B cell (primary cell): Measurements from ENCODE around the gene CBX2. TPM values are rescaled to one million over a fixed set of nuclear protein-coding genes. Genes with fewer than 3 reads are reported as not detected.

Source experiments
- ATAC-seq: fragments of 200-7000 bp; cut with Tn5 transposase; one replicate; pipeline ENCODE4 v1.10.0; 2021; ENCODE audit warnings: low read depth, mild to moderate bottlenecking, moderate number of reproducible peaks, moderate library complexity
- CTCF ChIA-PET: fragments of 350-600 bp; sonication (Branson Sonifier 250); formaldehyde crosslinking; loops from one replicate; lab custom pipeline; 2021; ENCODE audit warnings: antibody characterized with exemption, inconsistent platforms; lab: Charles Lee
- POLR2A ChIA-PET: fragments of 350-600 bp; sonication (Branson Sonifier 250); formaldehyde crosslinking; loops from one replicate; lab custom pipeline; 2021; ENCODE audit warnings: antibody characterized with exemption; lab: Charles Lee
- DNase-seq: peaks from one replicate; pipeline ENCODE4 v3.0.0; 2013
- H2AFZ ChIP-seq: 2 replicates; pipeline ENCODE4 v1.6.1; 2012; ENCODE audit warnings: mild to moderate bottlenecking, low read depth, low read length; ENCODE audit not compliant: insufficient read depth, poor library complexity, severe bottlenecking
- H3K27ac ChIP-seq, 2 donors: 1 replicate in 1 of 2; 2 replicates in 1 of 2; pipeline ENCODE4 v1.5.1; 2012 to 2013; ENCODE audit warnings: low read length in 2 of 2, mild to moderate bottlenecking in 2 of 2, moderate library complexity in 1 of 2
- H3K27me3 ChIP-seq, 4 experiments: fragments of 200-600 bp in 1 of 4; sonication (generic) in 1 of 4; replicated peaks in 1 of 4; 1 replicate in 2 of 4; 2 replicates in 2 of 4; pipeline versions ENCODE4 v1.6.1 to v1.7.0; 2013 to 2016; ENCODE audit warnings: low read length in 3 of 4, mild to moderate bottlenecking in 2 of 4, mixed read lengths in 1 of 4, moderate library complexity in 1 of 4; ENCODE audit not compliant: insufficient read depth in 4 of 4, control insufficient read depth in 3 of 4; ENCODE audit errors: control extremely low read depth in 1 of 4
- H3K36me3 ChIP-seq, 2 experiments: replicated peaks in 1 of 2; 1 replicate in 1 of 2; 2 replicates in 1 of 2; pipeline versions ENCODE4 v1.6.1 to v1.7.1; 2013; ENCODE audit warnings: low read length in 1 of 2; ENCODE audit not compliant: insufficient read depth in 2 of 2, control insufficient read depth in 1 of 2; ENCODE audit errors: control extremely low read depth in 1 of 2, extremely low read depth in 1 of 2
- H3K4me1 ChIP-seq, 2 donors: fragments of 200-600 bp in 1 of 2; sonication (generic) in 1 of 2; 1 replicate in 1 of 2; 2 replicates in 1 of 2; pipeline versions ENCODE4 v1.5.1 to v1.6.1; 2013 to 2017; ENCODE audit warnings: low read length in 2 of 2; ENCODE audit not compliant: control insufficient read depth in 2 of 2, insufficient read depth in 2 of 2
- H3K4me2 ChIP-seq: replicated peaks from 2 replicates; pipeline ENCODE3; 2012; ENCODE audit warnings: mild to moderate bottlenecking, low read depth, low read length; ENCODE audit not compliant: poor library complexity, severe bottlenecking
- H3K4me3 ChIP-seq, 5 experiments: fragments of 200-600 bp in 1 of 5; sonication (generic) in 1 of 5; 1 replicate in 3 of 5; 2 replicates in 2 of 5; pipeline versions ENCODE4 v1.5.1 to v1.7.0; 2011 to 2016; ENCODE audit warnings: low read length in 4 of 5, mild to moderate bottlenecking in 4 of 5, low read depth in 2 of 5, control low read depth in 1 of 5, moderate library complexity in 1 of 5; ENCODE audit not compliant: insufficient read depth in 1 of 5; ENCODE audit errors: control extremely low read depth in 1 of 5, extremely low read depth in 1 of 5
- H3K79me2 ChIP-seq: fragments of 200-600 bp; sonication (generic); one replicate; pipeline ENCODE4 v1.6.0; 2016; ENCODE audit warnings: low read length; ENCODE audit not compliant: control insufficient read depth, insufficient read depth
- H3K9ac ChIP-seq: fragments of 200-600 bp; sonication (generic); 2 replicates; pipeline ENCODE4 v1.6.1; 2017; ENCODE audit warnings: mild to moderate bottlenecking, low read length, moderate library complexity
- H3K9me3 ChIP-seq, 3 donors: one replicate each; pipeline versions ENCODE4 v1.6.1 to v1.7.1; 2013; ENCODE audit warnings: low read length in 2 of 3; ENCODE audit not compliant: control insufficient read depth in 2 of 3, insufficient read depth in 1 of 3; ENCODE audit errors: control extremely low read depth in 1 of 3
- H4K20me1 ChIP-seq: 2 replicates; pipeline ENCODE4 v1.6.0; 2012; ENCODE audit warnings: mild to moderate bottlenecking, low read length; ENCODE audit not compliant: insufficient read depth, control insufficient read depth, poor library complexity, severe bottlenecking
- H3K27ac Mint-ChIP-seq: one replicate; pipeline ENCODE4 v1.8.0; 2021; ENCODE audit warnings: mixed read lengths
- H3K27me3 Mint-ChIP-seq: one replicate; pipeline ENCODE4 v1.8.0; 2021; ENCODE audit warnings: mixed read lengths
- H3K4me1 Mint-ChIP-seq: one replicate; pipeline ENCODE4 v1.8.0; 2021; ENCODE audit warnings: mixed read lengths
- H3K4me3 Mint-ChIP-seq: one replicate; pipeline ENCODE4 v1.8.0; 2021; ENCODE audit warnings: mixed read lengths
- H3K9me3 Mint-ChIP-seq: one replicate; pipeline ENCODE4 v1.8.0; 2022; ENCODE audit warnings: mixed read lengths; ENCODE audit not compliant: insufficient read depth
- EZH2 ChIP-seq: IDR thresholded peaks from 2 replicates; pipeline ENCODE4 v1.6.1; 2012; ENCODE audit warnings: borderline replicate concordance, low read depth, mild to moderate bottlenecking, moderate library complexity, low read length; ENCODE audit not compliant: insufficient read depth, poor library complexity, severe bottlenecking
- WGBS: methylation state at CpG from one replicate; pipeline ENCODE4 v1.1.5; 2013; ENCODE audit warnings: missing lambda C conversion rate; ENCODE audit not compliant: insufficient coverage; 5-methylcytosine and 5-hydroxymethylcytosine counted together
- intact Hi-C: fragments of 100-400 bp; cut with micrococcal nuclease; formaldehyde crosslinking; loops from one replicate; pipeline ENCODE4 v1.10.0; 2022
- polyA plus RNA-seq: library from polyadenylated mRNA; depleted of rRNA; stranded (reverse); fragments of >200 nt; gene quantifications from 2 replicates; pipeline ENCODE4 v1.2.3, GENCODE V29; 2012
- total RNA-seq, 2 donors: library from RNA; stranded (reverse); fragments of 120-200 nt in 1 of 2; gene quantifications; 1 replicate in 1 of 2; 2 replicates in 1 of 2; pipeline versions ENCODE4 v1.2.3 to v1.2.4, GENCODE V29; 2013 to 2022
- TF ChIP-seq, protein P1 (sequence below): fragments of 200-600 bp; IDR thresholded peaks from one replicate; pipeline ENCODE4 v1.8.0; 2022; ENCODE audit warnings: antibody characterized with exemption, mild to moderate bottlenecking

Gene CBX2
- total and polyA plus RNA-seq, 2 donors (not counting 1 experiment from before 2014, with no cell fraction given) = 0.10 to 0.47 TPM

DNA sequence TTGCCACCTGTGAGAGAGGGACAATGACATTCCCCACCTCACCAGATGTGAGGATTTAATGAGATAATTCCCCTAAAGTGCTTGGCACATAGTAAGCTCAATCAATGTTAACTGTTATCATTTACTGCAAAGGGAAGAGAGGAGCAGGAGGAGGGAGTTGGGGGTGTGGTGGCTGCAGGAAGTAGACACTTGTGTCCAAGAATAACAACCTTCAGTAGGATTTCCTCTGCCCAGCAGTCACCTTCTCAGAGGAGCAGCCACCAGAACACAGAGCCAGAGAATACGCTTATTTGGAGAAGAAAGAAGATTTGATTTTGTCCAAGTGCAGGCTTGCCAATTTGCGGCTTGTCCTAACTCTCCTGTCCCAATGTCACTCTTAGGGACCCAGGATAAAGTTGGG is 51.1 kb downstream of the CBX2 start:
- ATAC-seq (no peak), DNase-seq (no peak)
- H2AFZ ChIP-seq = no peak overlapping the region
- no peak overlapping the region for H3K4me2 ChIP-seq
- H3K9ac ChIP-seq = no peak overlapping the region
- no peak overlapping the region for H3K4me3 Mint-ChIP-seq
- ChIA-PET POLR2A (no interaction called here), CTCF (interaction anchor here (0.7 kb wide), 2 partner anchors 8 to 10 kb away, joined by 3 read pairs; no protein-coding TSS in a partner anchor)
- H3K4me3 ChIP-seq = no peak overlapping the region
- peaks cover 37% of the 10 kb centered on the region for H4K20me1 ChIP-seq
- WGBS = no CpG with 5 or more reads among the region's 2 CpGs
- H3K36me3 ChIP-seq = peaks cover 0 to 11% of the 10 kb centered on the region in 2 experiments
- peaks cover 0 to 3% (median 0%) of the 10 kb centered on the region in 3 donors for H3K9me3 ChIP-seq
- peaks cover 9 to 30% of the 10 kb centered on the region in 2 donors for H3K4me1 ChIP-seq
- peaks cover 23% of the 10 kb centered on the region for H3K4me1 Mint-ChIP-seq
- H3K27ac ChIP-seq = no peak overlapping the region
- intact Hi-C loops = no loop called here
- peaks cover 18% of the 10 kb centered on the region for H3K27me3 Mint-ChIP-seq
- no peak overlapping the region for H3K27ac Mint-ChIP-seq
- no peaks in the 10 kb centered on the region for H3K9me3 Mint-ChIP-seq
- H3K27me3 ChIP-seq = peaks cover 0 to 11% (median 0%) of the 10 kb centered on the region in 4 experiments
- peaks cover 3% of the 10 kb centered on the region for H3K79me2 ChIP-seq
- TF ChIP-seq EZH2 = no peak
- TF ChIP-seq, protein P1, sequence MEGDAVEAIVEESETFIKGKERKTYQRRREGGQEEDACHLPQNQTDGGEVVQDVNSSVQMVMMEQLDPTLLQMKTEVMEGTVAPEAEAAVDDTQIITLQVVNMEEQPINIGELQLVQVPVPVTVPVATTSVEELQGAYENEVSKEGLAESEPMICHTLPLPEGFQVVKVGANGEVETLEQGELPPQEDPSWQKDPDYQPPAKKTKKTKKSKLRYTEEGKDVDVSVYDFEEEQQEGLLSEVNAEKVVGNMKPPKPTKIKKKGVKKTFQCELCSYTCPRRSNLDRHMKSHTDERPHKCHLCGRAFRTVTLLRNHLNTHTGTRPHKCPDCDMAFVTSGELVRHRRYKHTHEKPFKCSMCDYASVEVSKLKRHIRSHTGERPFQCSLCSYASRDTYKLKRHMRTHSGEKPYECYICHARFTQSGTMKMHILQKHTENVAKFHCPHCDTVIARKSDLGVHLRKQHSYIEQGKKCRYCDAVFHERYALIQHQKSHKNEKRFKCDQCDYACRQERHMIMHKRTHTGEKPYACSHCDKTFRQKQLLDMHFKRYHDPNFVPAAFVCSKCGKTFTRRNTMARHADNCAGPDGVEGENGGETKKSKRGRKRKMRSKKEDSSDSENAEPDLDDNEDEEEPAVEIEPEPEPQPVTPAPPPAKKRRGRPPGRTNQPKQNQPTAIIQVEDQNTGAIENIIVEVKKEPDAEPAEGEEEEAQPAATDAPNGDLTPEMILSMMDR = no peak

DNA sequence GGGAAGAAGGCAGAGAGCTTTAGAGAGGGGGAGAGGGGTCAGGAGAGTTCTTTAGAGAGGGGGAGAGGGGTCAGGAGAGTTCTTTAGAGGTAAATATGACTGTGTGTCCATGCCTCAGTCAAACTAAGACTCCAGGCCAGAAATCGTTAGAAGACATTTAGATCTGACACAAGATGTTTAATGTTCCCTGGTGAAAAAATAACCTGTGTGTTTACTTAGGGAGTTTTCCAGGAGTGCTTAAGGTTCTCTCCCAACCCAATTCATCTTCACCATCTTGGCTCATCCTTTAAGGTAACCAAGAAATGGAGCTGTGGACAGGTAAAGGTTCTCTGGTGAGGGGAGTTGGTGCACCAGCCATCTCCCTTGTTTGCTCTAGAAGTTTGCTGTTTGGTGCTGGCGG is 51.5 kb downstream of the CBX2 start:
- peaks cover 6% of the 10 kb centered on the region for H3K79me2 ChIP-seq
- POLR2A ChIA-PET = no interaction called here
- WGBS = no CpG with 5 or more reads among the region's 2 CpGs

More for the DNA sequence above, 51.5 kb downstream of the CBX2 start:
- Histone ChIP-seq H3K9me3 (peaks cover 0 to 3% (median 0%) of the 10 kb centered on the region in 3 donors), H3K9ac (no peak overlapping the region), H3K4me1 (peaks cover 9 to 30% of the 10 kb centered on the region in 2 donors), H4K20me1 (peaks cover 41% of the 10 kb centered on the region), H3K4me2 (no peak overlapping the region), H3K36me3 (peaks cover 0 to 13% of the 10 kb centered on the region in 2 experiments), H3K4me3 (no peak overlapping the region), H3K27me3 (peaks cover 0 to 11% (median 0%) of the 10 kb centered on the region in 4 experiments), H3K27ac (no peak overlapping the region), H2AFZ (no peak overlapping the region)
- H3K27me3 Mint-ChIP-seq = peaks cover 16% of the 10 kb centered on the region
- H3K27ac Mint-ChIP-seq = no peak overlapping the region
- CTCF ChIA-PET = no interaction called here
- H3K4me3 Mint-ChIP-seq = no peak overlapping the region
- ATAC-seq (no peak), DNase-seq (no peak)
- no peaks in the 10 kb centered on the region for H3K9me3 Mint-ChIP-seq
- H3K4me1 Mint-ChIP-seq = peaks cover 23% of the 10 kb centered on the region
- intact Hi-C loops = no loop called here
- TF ChIP-seq, protein P1 = no peak
- TF ChIP-seq EZH2 = no peak
